GM12878 (cell line): Measurements from ENCODE around the gene ISL2. TPM values are rescaled to one million over a fixed set of nuclear protein-coding genes. Genes with fewer than 3 reads are reported as not detected.
A peak's percentile ranks its signal among the peaks of the same experiment; 100 is the strongest.

Experiments used
- ATAC-seq: fragments of 200-7000 bp; cut with Tn5 transposase; 3 replicates; pipeline ENCODE4 v1.9.1; 2020; ENCODE audit warnings: mild to moderate bottlenecking, moderate library complexity
- BruUV-seq: library from RNA; stranded (reverse); fragments of 400-500 nt; replicated peaks from 2 replicates; lab custom pipeline; 2021; lab: Mats Ljungman, UMichigan
- CTCF ChIA-PET: fragments of 300-600 bp; sonication (Branson Sonifier 250); formaldehyde crosslinking; extraction: SDS; loops from one replicate; lab custom pipeline; 2021; ENCODE audit warnings: inconsistent platforms; lab: Yijun Ruan, JAX
- POLR2A ChIA-PET: fragments of 350-600 bp; formaldehyde crosslinking; extraction: SDS; loops from one replicate; lab custom pipeline; 2021; ENCODE audit warnings: inconsistent platforms; lab: Charles Lee
- RAD21 ChIA-PET: fragments of 300-600 bp; sonication (Branson Sonifier 250); formaldehyde crosslinking; loops from one replicate; lab custom pipeline; 2023; ENCODE audit warnings: antibody characterized with exemption; ENCODE audit not compliant: unreplicated experiment; lab: Charles Lee
- SMC1A ChIA-PET: fragments of 300-600 bp; sonication (Branson Sonifier 250); formaldehyde crosslinking; loops from one replicate; lab custom pipeline; 2023; ENCODE audit not compliant: unreplicated experiment, uncharacterized antibody; lab: Charles Lee
- DNase-seq: peaks from one replicate; pipeline ENCODE4 v3.0.0-alpha.2; 2011; ENCODE audit warnings: low read depth, low spot score
- FAIRE-seq: peaks from 3 replicates; lab custom pipeline; 2011; peaks lifted over from hg19 to GRCh38; lab: Jason Lieb, UNC
- H2AFZ ChIP-seq: 2 replicates; pipeline ENCODE4 v1.6.0; 2011; ENCODE audit warnings: low read depth, low read length, control low read depth; ENCODE audit not compliant: control insufficient read depth
- H3K27ac ChIP-seq: 2 replicates; pipeline ENCODE4 v1.5.1; 2011; ENCODE audit warnings: control low read depth; ENCODE audit not compliant: control insufficient read depth, insufficient read depth
- H3K27me3 ChIP-seq, 2 experiments: replicated peaks in 1 of 2; 2 replicates each; pipeline versions ENCODE4 v1.6.0 to v1.6.1; 2011; ENCODE audit warnings: low read length in 1 of 2; ENCODE audit not compliant: control insufficient read depth in 2 of 2, insufficient read depth in 2 of 2
- H3K36me3 ChIP-seq, 2 experiments: 2 replicates each; pipeline ENCODE4 v1.5.1; 2011; ENCODE audit warnings: low read length in 1 of 2; ENCODE audit not compliant: control insufficient read depth in 2 of 2, insufficient read depth in 2 of 2
- H3K4me1 ChIP-seq: 2 replicates; pipeline ENCODE4 v1.6.1; 2011; ENCODE audit warnings: mild to moderate bottlenecking, low read length, moderate library complexity, mixed read lengths; ENCODE audit not compliant: control insufficient read depth, insufficient read depth
- H3K4me2 ChIP-seq: 2 replicates; pipeline ENCODE4 v1.6.0; 2011; ENCODE audit warnings: control low read depth; ENCODE audit not compliant: control insufficient read depth, insufficient read depth
- H3K4me3 ChIP-seq: fragments of 200-600 bp; sonication (generic); 2 replicates; pipeline ENCODE4 v1.5.1; 2016
- H3K79me2 ChIP-seq: 2 replicates; pipeline ENCODE4 v1.6.0; 2011; ENCODE audit warnings: low read length; ENCODE audit not compliant: control insufficient read depth, insufficient read depth
- H3K9ac ChIP-seq: 2 replicates; pipeline ENCODE4 v1.8.0; 2011; ENCODE audit warnings: low read length, control low read depth, mixed read lengths; ENCODE audit not compliant: control insufficient read depth, insufficient read depth
- H3K9me3 ChIP-seq: replicated peaks from 3 replicates; pipeline ENCODE4 v1.5.1; 2011; ENCODE audit warnings: mild to moderate bottlenecking, low read length; ENCODE audit not compliant: control insufficient read depth, insufficient read depth
- H4K20me1 ChIP-seq: 2 replicates; pipeline ENCODE4 v1.6.0; 2011; ENCODE audit not compliant: control insufficient read depth, insufficient read depth
- BMI1 ChIP-seq: fragments of 450-650 bp; IDR thresholded peaks from 2 replicates; pipeline ENCODE4 v1.6.1; 2016; ENCODE audit warnings: mild to moderate bottlenecking, moderate library complexity, borderline replicate concordance
- MTA3 ChIP-seq: IDR thresholded peaks from 2 replicates; pipeline ENCODE4 v1.6.1; 2012; ENCODE audit warnings: low read length, inconsistent platforms, borderline replicate concordance
- ZNF207 ChIP-seq: fragments of 450-650 bp; IDR thresholded peaks from 2 replicates; pipeline ENCODE4 v1.6.1; 2014; ENCODE audit warnings: antibody characterized with exemption, mild to moderate bottlenecking, borderline replicate concordance
- WGBS: methylation state at CpG from one replicate; pipeline ENCODE4 v1.1.6; 2016; ENCODE audit warnings: low lambda C conversion rate; ENCODE audit not compliant: insufficient replicate concordance, insufficient coverage; ENCODE audit errors: missing lambda C conversion rate; 5-methylcytosine and 5-hydroxymethylcytosine counted together
- in situ Hi-C: fragments of 300-500 bp; cut with MboI; formaldehyde crosslinking; loops from 9 replicates; pipeline ENCODE4 v1.14.3; 2018; ENCODE audit warnings: mixed read lengths
- intact Hi-C: fragments of 100-400 bp; cut with micrococcal nuclease; formaldehyde crosslinking; loops from one replicate; pipeline ENCODE4 v1.14.2; 2022; ENCODE audit not compliant: unreplicated experiment
- polyA plus RNA-seq, 11 experiments: library from polyadenylated mRNA; depleted of rRNA in 4 of 11; unstranded in 6 of 11; stranded (reverse) in 5 of 11; fragments of >200 nt; fragmentation: Nextera tagmentation in 4 of 11; fragmentation: Illumina TruSeq in 1 of 11; extraction: Ambion mirVana in 4 of 11; extraction: Trizol in 1 of 11; gene quantifications; 1 replicate in 1 of 11; 2 replicates in 10 of 11; pipeline versions ENCODE4 v1.2.1 to v1.2.3, GENCODE V29; 2011 to 2016; ENCODE audit warnings: inconsistent platforms in 2 of 11, missing spikeins in 2 of 11, low read depth in 1 of 11
- total RNA-seq, 4 experiments: library from RNA; depleted of rRNA in 3 of 4; stranded (reverse); fragments of >200 nt in 3 of 4; fragmentation: Illumina TruSeq in 1 of 4; extraction: Trizol in 1 of 4; gene quantifications; 2 replicates each; pipeline versions ENCODE4 v1.2.1 to v1.2.3, GENCODE V29; 2013 to 2021
- TF ChIP-seq, protein P1 (sequence below), 3 experiments: IDR thresholded peaks in 2 of 3; conservative IDR thresholded peaks in 1 of 3; 2 replicates each; pipeline ENCODE4 v1.5.1; 2011; ENCODE audit warnings: low read depth in 3 of 3, low read length in 3 of 3, mild to moderate bottlenecking in 3 of 3, control low read depth in 2 of 3, moderate library complexity in 2 of 3, inconsistent platforms in 1 of 3, mixed read lengths in 1 of 3; ENCODE audit not compliant: control insufficient read depth in 2 of 3, insufficient read depth in 1 of 3; ENCODE audit errors: extremely low read depth in 1 of 3

ISL2 gene
- total and polyA plus RNA-seq, 10 of the 15 experiments (the other 5 are each of a cell fraction or from before 2014, with no cell fraction given) = 0.05 to 0.26 (median 0.08) TPM; not detected in 7

DNA sequence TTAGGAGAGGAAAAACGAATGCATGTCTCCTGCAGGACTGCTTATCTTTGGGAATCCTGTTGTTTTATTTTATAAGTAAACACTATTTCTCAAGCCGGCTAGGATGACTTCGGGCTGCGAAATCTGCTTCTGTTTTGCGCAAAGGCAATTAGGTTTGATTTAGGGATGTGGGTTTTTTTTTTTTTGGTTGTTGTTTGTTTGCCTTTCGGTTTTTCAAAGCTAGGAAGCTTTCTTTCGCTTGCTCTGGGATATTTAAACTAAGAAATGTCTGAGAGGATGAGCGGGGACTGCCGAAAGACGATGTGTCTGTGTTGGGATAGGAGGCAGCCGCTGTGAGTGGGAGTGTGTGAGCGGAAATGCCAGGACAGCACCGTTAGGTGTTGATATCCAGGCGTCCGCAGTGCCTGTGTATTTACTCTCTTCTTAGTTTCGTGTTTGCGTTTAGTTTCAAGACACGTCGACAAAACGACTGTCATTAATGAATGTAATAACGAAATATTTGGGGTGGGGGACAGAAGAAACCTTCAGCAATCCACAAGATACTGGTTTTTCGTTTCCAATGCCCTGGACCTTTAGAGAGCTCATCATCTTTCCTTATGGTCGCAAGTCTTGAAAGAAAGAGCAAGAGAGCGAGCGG is 604 bp downstream of the ISL2 start:
- Histone ChIP-seq H3K36me3 (no peaks in the 10 kb centered on the region), H3K4me2 (peak overlapping the region; percentile 91), H4K20me1 (no peaks in the 10 kb centered on the region), H3K9ac (peak overlapping the region; percentile 35), H3K4me3 (peak overlapping the region; percentile 62; the same call in 1 of the 2 replicates), H3K4me1 (peaks cover 29% of the 10 kb centered on the region), H3K9me3 (no peaks in the 10 kb centered on the region; the same call in 1 of the 3 replicates), H2AFZ (peak overlapping the region; percentile 31), H3K79me2 (no peaks in the 10 kb centered on the region; the same call in 1 of the 2 replicates), H3K27ac (no peak overlapping the region), H3K27me3 (peaks cover 18 to 27% of the 10 kb centered on the region in 2 experiments)
- no TSS peak for BruUV-seq
- ATAC-seq (no peak), FAIRE-seq (no peak), DNase-seq (no peak)
- intact Hi-C loops (loop anchor here (5.0 kb wide), 1 partner anchor 145 kb away; no protein-coding TSS in a partner anchor), in situ Hi-C loops (no loop called here)
- 5% methylated on average over 25 of the region's 25 CpGs for WGBS
- no peak for TF ChIP-seq ZNF207
- TF ChIP-seq MTA3 = no peak
- TF ChIP-seq, protein P1, sequence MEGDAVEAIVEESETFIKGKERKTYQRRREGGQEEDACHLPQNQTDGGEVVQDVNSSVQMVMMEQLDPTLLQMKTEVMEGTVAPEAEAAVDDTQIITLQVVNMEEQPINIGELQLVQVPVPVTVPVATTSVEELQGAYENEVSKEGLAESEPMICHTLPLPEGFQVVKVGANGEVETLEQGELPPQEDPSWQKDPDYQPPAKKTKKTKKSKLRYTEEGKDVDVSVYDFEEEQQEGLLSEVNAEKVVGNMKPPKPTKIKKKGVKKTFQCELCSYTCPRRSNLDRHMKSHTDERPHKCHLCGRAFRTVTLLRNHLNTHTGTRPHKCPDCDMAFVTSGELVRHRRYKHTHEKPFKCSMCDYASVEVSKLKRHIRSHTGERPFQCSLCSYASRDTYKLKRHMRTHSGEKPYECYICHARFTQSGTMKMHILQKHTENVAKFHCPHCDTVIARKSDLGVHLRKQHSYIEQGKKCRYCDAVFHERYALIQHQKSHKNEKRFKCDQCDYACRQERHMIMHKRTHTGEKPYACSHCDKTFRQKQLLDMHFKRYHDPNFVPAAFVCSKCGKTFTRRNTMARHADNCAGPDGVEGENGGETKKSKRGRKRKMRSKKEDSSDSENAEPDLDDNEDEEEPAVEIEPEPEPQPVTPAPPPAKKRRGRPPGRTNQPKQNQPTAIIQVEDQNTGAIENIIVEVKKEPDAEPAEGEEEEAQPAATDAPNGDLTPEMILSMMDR (IDR thresholded peaks at IDR 0.05 in 2 of 3, conservative IDR thresholded peaks at IDR 0.05 in 1 of 3; ENCODE audit: control insufficient read depth in 2 of 3, extremely low read depth in 1 of 3, insufficient read depth in 1 of 3, low read depth in 3 of 3, low read length in 3 of 3) = 0 out of 6 replicates have a peak, but pooled peaks of 1 of the 3 experiments have one; percentile 4
- peak; percentile 84 for TF ChIP-seq BMI1
- ChIA-PET SMC1A (interaction anchor here (0.6 kb wide), 1 partner anchor 1638 kb away, joined by 3 read pairs; no protein-coding TSS in a partner anchor), RAD21 (interaction anchor here (0.5 to 0.6 kb wide), 3 partner anchors 26 to 637 kb away, joined by 3 read pairs; no protein-coding TSS in a partner anchor), POLR2A (no interaction called here), CTCF (no interaction called here)
